HepG2 (cell line): ENCODE results near the gene FAM171A2. TPM values are rescaled to one million over a fixed set of nuclear protein-coding genes. Genes with fewer than 3 reads are reported as not detected.

ENCODE experiments used
- ATAC-seq: fragments of 200-7000 bp; cut with Tn5 transposase; 3 replicates; pipeline ENCODE4 v1.9.1; 2020; ENCODE audit warnings: mild to moderate bottlenecking, moderate library complexity
- BruUV-seq: library from RNA; stranded (reverse); fragments of 400-500 nt; replicated peaks from 2 replicates; lab custom pipeline; 2021; lab: Mats Ljungman, UMichigan
- CTCF ChIA-PET: fragments of 300-600 bp; formaldehyde crosslinking; extraction: SDS; loops from one replicate; lab custom pipeline; 2021; ENCODE audit warnings: low total read pairs, inconsistent platforms, low intra/inter-chr PET ratio; lab: Yijun Ruan, JAX
- POLR2A ChIA-PET: fragments of 350-600 bp; sonication (Branson Sonifier 250); formaldehyde crosslinking; loops from one replicate; lab custom pipeline; 2020; ENCODE audit warnings: antibody characterized with exemption, inconsistent platforms; lab: Yijun Ruan, JAX
- DNase-seq: peaks from one replicate; pipeline ENCODE4 v3.0.0-alpha.2; 2015; ENCODE audit warnings: low spot score
- FAIRE-seq: peaks from 3 replicates; lab custom pipeline; 2011; peaks lifted over from hg19 to GRCh38; lab: Jason Lieb, UNC
- H2AFZ ChIP-seq: one replicate; pipeline ENCODE4 v1.6.1; 2011; ENCODE audit warnings: low read length, inconsistent platforms
- H3K27ac ChIP-seq: fragments of 300-600 bp; 3 replicates; pipeline ENCODE4 v1.8.0; 2011; ENCODE audit warnings: mixed run types, mild to moderate bottlenecking, mixed read lengths, low read length, inconsistent platforms; ENCODE audit not compliant: insufficient read depth; ENCODE audit errors: extremely low read length
- H3K27me3 ChIP-seq, 2 experiments: fragments of 200-600 bp in 1 of 2; 2 replicates in 1 of 2; 3 replicates in 1 of 2; pipeline versions ENCODE4 v1.6.0 to v1.8.0; 2011; ENCODE audit warnings: low read length in 2 of 2, mild to moderate bottlenecking in 2 of 2, moderate library complexity in 2 of 2, inconsistent platforms in 1 of 2; ENCODE audit not compliant: insufficient read depth in 2 of 2, control insufficient read depth in 1 of 2
- H3K36me3 ChIP-seq, 2 experiments: fragments of 200-600 bp in 1 of 2; replicated peaks in 1 of 2; 2 replicates in 1 of 2; 3 replicates in 1 of 2; pipeline versions ENCODE4 v1.5.1 to v1.8.0; 2011; ENCODE audit warnings: low read length in 2 of 2, inconsistent platforms in 1 of 2; ENCODE audit not compliant: insufficient read depth in 2 of 2, control insufficient read depth in 1 of 2
- H3K4me1 ChIP-seq: 2 replicates; pipeline ENCODE4 v1.5.1; 2012; ENCODE audit warnings: low read length, inconsistent platforms; ENCODE audit not compliant: insufficient read depth
- H3K4me2 ChIP-seq: 2 replicates; pipeline ENCODE4 v1.6.0; 2011; ENCODE audit warnings: low read depth, low read length, inconsistent platforms
- H3K4me3 ChIP-seq, 3 experiments: fragments of 200-600 bp in 1 of 3; sonication (generic), shearing (Covaris generic) in 1 of 3; replicated peaks in 1 of 3; 2 replicates each; pipeline ENCODE4 v1.5.1; 2011 to 2016; ENCODE audit warnings: low read length in 3 of 3, inconsistent platforms in 2 of 3, low read depth in 2 of 3, mild to moderate bottlenecking in 2 of 3, control low read depth in 1 of 3, mixed read lengths in 1 of 3; ENCODE audit not compliant: insufficient read depth in 1 of 3
- H3K79me2 ChIP-seq: one replicate; pipeline ENCODE4 v1.6.1; 2011; ENCODE audit warnings: low read length, inconsistent platforms; ENCODE audit not compliant: insufficient read depth
- H3K9ac ChIP-seq: 2 replicates; pipeline ENCODE4 v1.6.0; 2011; ENCODE audit warnings: mild to moderate bottlenecking, low read depth, low read length, inconsistent platforms; ENCODE audit not compliant: insufficient read depth
- H3K9me3 ChIP-seq: 2 replicates; pipeline ENCODE4 v1.5.1; 2012; ENCODE audit warnings: mild to moderate bottlenecking, low read length
- H4K20me1 ChIP-seq: 2 replicates; pipeline ENCODE4 v1.6.0; 2011; ENCODE audit warnings: inconsistent platforms, mild to moderate bottlenecking, low read length, moderate library complexity; ENCODE audit not compliant: insufficient read depth
- GTF2F1 ChIP-seq: fragments of 150-350 bp; IDR thresholded peaks from 2 replicates; pipeline ENCODE4 v1.6.1; 2014; ENCODE audit warnings: low read length
- HMGXB3 ChIP-seq: sonication (generic); formaldehyde crosslinking; IDR thresholded peaks from 2 replicates; pipeline ENCODE4 v1.4.0; 2020; ENCODE audit warnings: missing genetic modification reagents, borderline replicate concordance
- IKZF4 ChIP-seq: sonication (generic); formaldehyde crosslinking; IDR thresholded peaks from 2 replicates; pipeline ENCODE4 v1.5.1; 2020; ENCODE audit warnings: borderline replicate concordance, mild to moderate bottlenecking, low read depth, missing genetic modification reagents; ENCODE audit errors: not compliant biosample characterization
- ZNF333 ChIP-seq: sonication (generic); formaldehyde crosslinking; IDR thresholded peaks from 2 replicates; pipeline ENCODE4 v1.4.0; 2020; ENCODE audit warnings: mild to moderate bottlenecking, missing genetic modification reagents, borderline replicate concordance
- WGBS: methylation state at CpG from one replicate; pipeline ENCODE4 v1.1.6; 2017; ENCODE audit warnings: low lambda C conversion rate; 5-methylcytosine and 5-hydroxymethylcytosine counted together
- in situ Hi-C: cut with HindIII; loops from 2 replicates; pipeline ENCODE4 v1.10.0; 2017; ENCODE audit warnings: low pct_unique_long_range_greater_than_20kb; ENCODE audit not compliant: extremely low pct_ligation_motif_present
- intact Hi-C: fragments of 100-400 bp; cut with micrococcal nuclease; formaldehyde crosslinking; loops from one replicate; pipeline ENCODE4 v1.10.0; 2022; ENCODE audit not compliant: unreplicated experiment
- polyA plus RNA-seq, 8 experiments: library from polyadenylated mRNA; depleted of rRNA in 3 of 8; stranded (reverse) in 7 of 8; unstranded in 1 of 8; fragments of >200 nt; fragmentation: Illumina TruSeq in 4 of 8; extraction: Trizol in 4 of 8; gene quantifications; 2 replicates each; pipeline versions ENCODE4 v1.2.1 to v1.2.3, GENCODE V29; 2011 to 2016; ENCODE audit warnings: low read depth in 4 of 8, missing spikeins in 1 of 8, mixed read lengths in 1 of 8; ENCODE audit not compliant: insufficient read depth in 1 of 8
- total RNA-seq, 5 experiments: library from RNA; depleted of rRNA; stranded (reverse); fragments of >200 nt; fragmentation: Illumina TruSeq; extraction: Trizol; gene quantifications; 2 replicates each; pipeline ENCODE4 v1.2.3, GENCODE V29; 2016; ENCODE audit warnings: low read depth in 1 of 5

Gene FAM171A2
- total and polyA plus RNA-seq, 2 of the 13 experiments (the other 11 are each of a cell fraction or from before 2014, with no cell fraction given), result 1.8 to 3.6 TPM

- no peaks in the 10 kb centered on the region for H4K20me1 ChIP-seq
- in situ Hi-C loops (no loop called here), intact Hi-C loops (loop anchor here (10.0 kb wide), 1 partner anchor 47 kb away; no protein-coding TSS in a partner anchor)
- H3K27ac ChIP-seq, result no peak overlapping the region
- peaks cover 0 to 5% of the 10 kb centered on the region in 2 experiments for H3K27me3 ChIP-seq
- CTCF ChIA-PET, result no interaction called here
- H3K9me3 ChIP-seq, result no peaks in the 10 kb centered on the region
- BruUV-seq, result no TSS peak
- H2AFZ ChIP-seq, result no peak overlapping the region
- peaks cover 19 to 33% of the 10 kb centered on the region in 2 experiments; a peak in 4 of 5 replicates for H3K36me3 ChIP-seq
- FAIRE-seq, result no peak
- H3K4me3 ChIP-seq, result no peak overlapping the region
- TF ChIP-seq ZNF333 (CRISPR knock-in tag) (no peak), HMGXB3 (CRISPR knock-in tag) (no peak), GTF2F1 (no peak), IKZF4 (CRISPR knock-in tag) (no peak)
- TF ChIP-seq, all 625 proteins: peak for 0
- DNase-seq (no peak), ATAC-seq (no peak)
- WGBS, result 96% methylated on average over 19 of the region's 21 CpGs
- H3K79me2 ChIP-seq, result peaks cover 14% of the 10 kb centered on the region
- H3K4me2 ChIP-seq, result no peak overlapping the region
- no peak overlapping the region for H3K9ac ChIP-seq
- POLR2A ChIA-PET, result no interaction called here
- peaks cover 47% of the 10 kb centered on the region for H3K4me1 ChIP-seq
These were observed 42.2 kb downstream of the FAM171A2 start for GRCh38 chr17:44321246-44322120.
